ENCODE results near the gene DISC1. TPM values are rescaled to one million over a fixed set of nuclear protein-coding genes. Genes with fewer than 3 reads are reported as not detected.

The DISC1 gene
- total RNA-seq, 3 donors from 2014 or later = 12.1 to 18.9 (median 12.4) TPM

DNA sequence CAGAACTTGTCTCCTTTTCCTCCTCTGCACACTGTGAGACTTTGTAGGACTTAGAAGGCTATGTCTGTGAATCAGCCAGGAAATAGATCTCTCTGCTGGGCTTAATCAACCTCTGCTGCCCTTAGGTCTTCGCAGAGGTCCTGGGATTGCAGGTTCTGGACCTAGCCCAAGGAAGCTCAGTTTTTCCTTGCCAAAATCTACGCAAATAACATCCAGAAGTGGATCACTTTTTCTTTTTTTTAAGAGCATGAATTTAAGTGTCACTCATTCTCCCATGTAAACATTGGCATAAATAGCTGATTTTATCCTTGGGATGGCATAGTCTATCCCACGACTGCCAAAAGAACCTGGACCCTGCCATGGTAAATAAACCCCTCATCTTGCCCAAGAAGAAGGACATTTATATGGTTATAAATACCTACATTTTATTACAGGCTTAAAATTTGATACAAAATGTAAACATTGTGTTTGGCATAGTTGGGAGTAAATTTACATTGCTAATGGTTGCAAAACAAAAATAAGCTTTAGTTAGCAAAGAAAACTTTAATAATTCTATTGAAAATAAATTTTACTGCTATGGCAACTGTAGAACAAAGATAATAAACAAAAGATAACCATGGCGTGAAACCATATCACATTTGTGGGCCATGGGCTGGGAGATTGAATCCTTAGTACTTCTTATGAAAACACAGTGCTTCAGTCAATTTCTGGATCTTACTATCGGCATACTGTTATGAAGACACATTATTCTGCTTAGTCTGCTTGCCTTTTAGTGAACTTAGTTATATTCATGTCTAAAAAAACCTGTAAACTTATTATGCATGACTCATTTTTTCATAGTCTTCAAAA, 24.5 kb upstream of the DISC1 start:
- no peaks in the 10 kb centered on the region for H3K36me3 ChIP-seq
- DNase-seq (ENCODE audit: low spot score in 2 of 2) = no peak
- H3K4me3 ChIP-seq = no peak overlapping the region
- TF ChIP-seq CTCF (IDR thresholded peaks at IDR 0.05) (no peak), POLR2AphosphoS5 (IDR thresholded peaks at IDR 0.05) (no peak), POLR2A (IDR thresholded peaks at IDR 0.05) (no peak)
- no peaks in the 10 kb centered on the region for H3K4me1 ChIP-seq
- intact Hi-C loops (cut with DNase I; ENCODE audit: low total_unique reads) = no loop called here
- H3K27me3 ChIP-seq = no peaks in the 10 kb centered on the region
- no peaks in the 10 kb centered on the region for H3K9me3 ChIP-seq
- no peak overlapping the region for H3K27ac ChIP-seq

DNA sequence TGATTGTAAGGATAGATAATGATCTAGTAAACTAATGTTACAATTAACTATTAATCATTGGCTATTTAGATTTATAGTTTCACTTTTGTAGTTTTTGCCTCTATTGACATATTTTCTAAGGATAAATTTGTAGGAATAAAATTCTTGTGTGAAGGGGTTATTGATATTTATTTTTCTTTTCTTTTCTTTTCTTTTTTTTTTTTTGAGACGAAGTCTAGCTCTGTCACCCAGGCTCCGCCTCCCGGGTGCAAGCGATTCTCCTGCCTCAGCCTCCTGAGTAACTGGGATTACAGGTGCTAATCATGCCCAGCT, 24.0 kb upstream of the DISC1 start:
- DNase-seq (ENCODE audit: low spot score in 2 of 2) = no peak
- H3K4me1 ChIP-seq = no peaks in the 10 kb centered on the region
- H3K27me3 ChIP-seq = no peaks in the 10 kb centered on the region
- no peak overlapping the region for H3K27ac ChIP-seq
- H3K36me3 ChIP-seq = no peaks in the 10 kb centered on the region
- intact Hi-C loops (cut with DNase I; ENCODE audit: low total_unique reads) = no loop called here
- no peak overlapping the region for H3K4me3 ChIP-seq
- no peak for TF ChIP-seq POLR2A (IDR thresholded peaks at IDR 0.05)
- no peak for TF ChIP-seq CTCF (IDR thresholded peaks at IDR 0.05)
- no peak for TF ChIP-seq POLR2AphosphoS5 (IDR thresholded peaks at IDR 0.05)
- H3K9me3 ChIP-seq = no peaks in the 10 kb centered on the region

DNA sequence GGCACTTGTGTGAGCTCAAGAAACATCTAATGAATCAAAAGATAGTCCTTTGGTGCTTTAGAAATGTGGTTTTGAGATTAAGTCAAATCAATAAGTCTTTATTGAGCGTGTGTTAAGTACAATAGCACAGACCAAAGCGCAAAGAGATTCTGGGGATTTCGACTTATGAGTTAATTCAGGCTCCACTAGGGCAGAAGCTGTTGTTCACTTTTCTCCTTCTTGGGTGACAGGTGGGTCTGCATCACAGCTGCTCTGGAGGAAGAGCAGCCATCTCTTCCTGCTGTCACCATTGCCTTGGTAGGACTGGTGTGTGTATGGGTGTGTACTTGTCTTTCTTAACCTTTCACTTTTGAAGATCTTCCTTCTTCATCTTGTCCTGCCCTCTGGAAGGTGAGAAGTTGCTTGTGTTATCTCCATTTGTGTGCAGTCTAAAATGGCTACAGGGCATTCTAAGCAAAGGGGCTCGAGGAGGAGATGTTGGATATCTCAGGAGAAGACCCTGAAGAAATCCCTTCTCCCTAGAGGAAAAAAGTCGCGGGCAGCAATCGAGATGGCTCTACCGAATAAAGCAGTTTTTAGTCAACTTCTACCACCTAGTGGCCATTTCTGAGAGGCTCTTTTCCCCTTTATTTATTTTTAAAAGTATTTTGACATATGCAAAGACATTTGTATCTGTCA, 22.9 kb upstream of the DISC1 start:
- no peaks in the 10 kb centered on the region for H3K27me3 ChIP-seq
- H3K36me3 ChIP-seq = no peaks in the 10 kb centered on the region
- intact Hi-C loops (cut with DNase I; ENCODE audit: low total_unique reads) = no loop called here
- no peak for TF ChIP-seq POLR2A (IDR thresholded peaks at IDR 0.05)
- peak; percentile 65 to 81 (median 67) for TF ChIP-seq CTCF (IDR thresholded peaks at IDR 0.05)
- H3K27ac ChIP-seq = peak overlapping the region in 1 of 2 donors; percentile 59
- DNase-seq (ENCODE audit: low spot score in 2 of 2) = no peak
- no peaks in the 10 kb centered on the region for H3K9me3 ChIP-seq
- H3K4me3 ChIP-seq = peak overlapping the region; percentile 38 to 60 (median 41)
- no peaks in the 10 kb centered on the region for H3K4me1 ChIP-seq

GRCh38 chr1:231604276-231604621, 22.3 kb upstream of the DISC1 start:
- intact Hi-C loops (cut with DNase I; ENCODE audit: low total_unique reads) = no loop called here
- H3K27ac ChIP-seq = no peak overlapping the region
- no peaks in the 10 kb centered on the region for H3K4me1 ChIP-seq
- peak overlapping the region in 1 of 3 donors; percentile 41 for H3K4me3 ChIP-seq
- no peaks in the 10 kb centered on the region for H3K9me3 ChIP-seq
- TF ChIP-seq POLR2AphosphoS5 (IDR thresholded peaks at IDR 0.05) (no peak), CTCF (IDR thresholded peaks at IDR 0.05) (peak in 1 of 3 donors; percentile 2)
- H3K27me3 ChIP-seq = no peaks in the 10 kb centered on the region
- no peak for DNase-seq (ENCODE audit: low spot score in 2 of 2)
- H3K36me3 ChIP-seq = no peaks in the 10 kb centered on the region
